Vagina (tissue), 2 donors: ENCODE results near the gene KRTAP9-7. TPM values are rescaled to one million over a fixed set of nuclear protein-coding genes. Genes with fewer than 3 reads are reported as not detected.
"Not testable (repeated sequence)": the region's sequence is repeated elsewhere in the genome, so short reads cannot be mapped to it uniquely, and the experiment has no call there.

Source experiments
- DNase-seq, 2 donors: peaks; one replicate each; pipeline ENCODE4 v3.0.0-alpha.2; 2017; ENCODE audit errors: extremely low spot score in 2 of 2
- H3K27ac ChIP-seq: fragments of 200-600 bp; sonication (generic); one replicate; pipeline ENCODE4 v1.5.1; 2019
- H3K27me3 ChIP-seq: fragments of 200-600 bp; sonication (generic); one replicate; pipeline ENCODE4 v1.5.1; 2019
- H3K36me3 ChIP-seq, 2 donors: fragments of 200-600 bp; sonication (generic); one replicate each; pipeline ENCODE4 v1.5.1; 2017 to 2019
- H3K4me1 ChIP-seq: fragments of 200-600 bp; sonication (generic); one replicate; pipeline ENCODE4 v1.5.1; 2019
- H3K4me3 ChIP-seq, 2 donors: fragments of 200-600 bp; sonication (generic); 1 replicate in 1 of 2; 2 replicates in 1 of 2; pipeline ENCODE4 v1.5.1; 2016 to 2019
- H3K9me3 ChIP-seq: fragments of 200-600 bp; sonication (generic); one replicate; pipeline ENCODE4 v1.5.1; 2019
- POLR2A ChIP-seq, 2 donors: fragments of 450-650 bp; IDR thresholded peaks; one replicate each; pipeline ENCODE4 v1.6.1; 2017; ENCODE audit warnings: antibody characterized with exemption in 2 of 2, mild to moderate bottlenecking in 2 of 2, moderate library complexity in 2 of 2
- POLR2AphosphoS5 ChIP-seq, 2 donors: sonication (generic); formaldehyde crosslinking; IDR thresholded peaks; one replicate each; pipeline ENCODE4 v1.9.0; 2017; ENCODE audit warnings: antibody characterized with exemption in 2 of 2, mild to moderate bottlenecking in 2 of 2, low read depth in 1 of 2; ENCODE audit not compliant: insufficient read depth in 1 of 2
- intact Hi-C: fragments of 100-400 bp; cut with DNase I; formaldehyde crosslinking; loops from one replicate; pipeline ENCODE4 v1.15.1; 2023
- total RNA-seq: library from RNA; depleted of rRNA; stranded (reverse); fragments of >200 nt; gene quantifications from one replicate; pipeline ENCODE4 v1.2.3, GENCODE V29; 2016
- TF ChIP-seq, protein P1 (sequence below), 3 experiments: fragments of 450-650 bp in 2 of 3; fragments of 200-600 bp in 1 of 3; sonication (generic) in 1 of 3; IDR thresholded peaks; one replicate each; pipeline ENCODE4 v1.5.1; 2017 to 2019; ENCODE audit warnings: antibody characterized with exemption in 3 of 3, mild to moderate bottlenecking in 2 of 3, moderate library complexity in 2 of 3

Gene KRTAP9-7, protein sequence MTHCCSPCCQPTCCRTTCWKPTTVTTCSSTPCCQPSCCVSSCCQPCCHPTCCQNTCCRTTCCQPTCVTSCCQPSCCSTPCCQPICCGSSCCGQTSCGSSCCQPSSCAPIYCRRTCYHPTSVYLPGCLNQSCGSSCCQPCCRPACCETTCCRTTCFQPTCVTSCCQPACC
- total RNA-seq = not detected

GRCh38 chr17:41275648-41276190 is at the start of gene KRTAP9-7:
KRTAP9-7 (plus strand) TSS chr17:41275698; CDS start chr17:41275698, 0 bp downstream.
- H3K27ac ChIP-seq, H3K4me3 ChIP-seq, DNase-seq, H3K4me1 ChIP-seq, H3K9me3 ChIP-seq, H3K36me3 ChIP-seq, H3K27me3 ChIP-seq, intact Hi-C loops: not testable (repeated sequence)

DNA sequence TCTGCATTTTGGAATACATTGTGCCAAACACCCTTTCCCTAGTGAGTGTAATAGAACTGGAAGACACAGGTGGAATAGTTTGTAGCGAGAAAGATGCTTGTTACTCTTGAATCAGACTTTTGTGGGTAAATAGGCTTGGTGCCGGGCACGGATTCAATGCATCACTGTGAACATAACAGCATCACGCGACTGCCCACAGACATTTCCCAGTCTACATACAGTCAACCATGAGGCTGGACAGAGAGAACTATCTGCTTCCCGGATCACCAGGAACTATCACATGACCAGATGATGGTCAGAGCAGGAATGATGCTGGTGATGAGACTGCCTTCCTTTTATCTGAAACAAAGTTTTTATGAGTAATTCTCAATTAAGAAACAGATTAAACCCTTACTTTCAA is 49.4 kb upstream of the KRTAP9-7 start:
- no peak for DNase-seq
- TF ChIP-seq, protein P1, sequence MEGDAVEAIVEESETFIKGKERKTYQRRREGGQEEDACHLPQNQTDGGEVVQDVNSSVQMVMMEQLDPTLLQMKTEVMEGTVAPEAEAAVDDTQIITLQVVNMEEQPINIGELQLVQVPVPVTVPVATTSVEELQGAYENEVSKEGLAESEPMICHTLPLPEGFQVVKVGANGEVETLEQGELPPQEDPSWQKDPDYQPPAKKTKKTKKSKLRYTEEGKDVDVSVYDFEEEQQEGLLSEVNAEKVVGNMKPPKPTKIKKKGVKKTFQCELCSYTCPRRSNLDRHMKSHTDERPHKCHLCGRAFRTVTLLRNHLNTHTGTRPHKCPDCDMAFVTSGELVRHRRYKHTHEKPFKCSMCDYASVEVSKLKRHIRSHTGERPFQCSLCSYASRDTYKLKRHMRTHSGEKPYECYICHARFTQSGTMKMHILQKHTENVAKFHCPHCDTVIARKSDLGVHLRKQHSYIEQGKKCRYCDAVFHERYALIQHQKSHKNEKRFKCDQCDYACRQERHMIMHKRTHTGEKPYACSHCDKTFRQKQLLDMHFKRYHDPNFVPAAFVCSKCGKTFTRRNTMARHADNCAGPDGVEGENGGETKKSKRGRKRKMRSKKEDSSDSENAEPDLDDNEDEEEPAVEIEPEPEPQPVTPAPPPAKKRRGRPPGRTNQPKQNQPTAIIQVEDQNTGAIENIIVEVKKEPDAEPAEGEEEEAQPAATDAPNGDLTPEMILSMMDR (IDR thresholded peaks at IDR 0.05) = no peak
- TF ChIP-seq POLR2AphosphoS5 (IDR thresholded peaks at IDR 0.05; ENCODE audit: insufficient read depth in 1 of 2, low read depth in 1 of 2) (no peak), POLR2A (IDR thresholded peaks at IDR 0.05) (no peak)
- intact Hi-C loops = no loop called here
- Histone ChIP-seq H3K9me3 (no peaks in the 10 kb centered on the region), H3K4me3 (no peak overlapping the region), H3K27me3 (no peaks in the 10 kb centered on the region), H3K36me3 (no peaks in the 10 kb centered on the region), H3K4me1 (no peaks in the 10 kb centered on the region), H3K27ac (no peak overlapping the region)

GRCh38 chr17:41226598-41227095 is 48.9 kb upstream of the KRTAP9-7 start, which contains the start of gene KRTAP9-2:
KRTAP9-2 (plus strand) TSS chr17:41226648; CDS start chr17:41226655, 7 bp downstream.
- H3K9me3 ChIP-seq, H3K4me1 ChIP-seq, H3K27ac ChIP-seq, H3K36me3 ChIP-seq, intact Hi-C loops, H3K4me3 ChIP-seq, DNase-seq, H3K27me3 ChIP-seq: not testable (repeated sequence)

- Histone ChIP-seq H3K9me3 (no peaks in the 10 kb centered on the region), H3K27me3 (no peaks in the 10 kb centered on the region), H3K36me3 (no peaks in the 10 kb centered on the region), H3K4me3 (no peak overlapping the region), H3K27ac (no peak overlapping the region), H3K4me1 (no peaks in the 10 kb centered on the region)
- intact Hi-C loops = no loop called here
- TF ChIP-seq POLR2AphosphoS5 (IDR thresholded peaks at IDR 0.05; ENCODE audit: insufficient read depth in 1 of 2, low read depth in 1 of 2) = no peak
- TF ChIP-seq POLR2A (IDR thresholded peaks at IDR 0.05) = no peak
- TF ChIP-seq, protein P1 (IDR thresholded peaks at IDR 0.05) = no peak
- no peak for DNase-seq
Measured at GRCh38 chr17:41230094-41230493, 45.4 kb upstream of the KRTAP9-7 start.

- TF ChIP-seq, protein P1 (IDR thresholded peaks at IDR 0.05) = no peak
- TF ChIP-seq POLR2A (IDR thresholded peaks at IDR 0.05) = no peak
- no peak for TF ChIP-seq POLR2AphosphoS5 (IDR thresholded peaks at IDR 0.05; ENCODE audit: insufficient read depth in 1 of 2, low read depth in 1 of 2)
- Histone ChIP-seq H3K4me1 (no peaks in the 10 kb centered on the region), H3K9me3 (no peaks in the 10 kb centered on the region), H3K36me3 (no peaks in the 10 kb centered on the region), H3K27ac (no peak overlapping the region), H3K27me3 (no peaks in the 10 kb centered on the region), H3K4me3 (no peak overlapping the region)
- DNase-seq = no peak
- intact Hi-C loops = no loop called here
Measured at GRCh38 chr17:41231731-41232130, 43.8 kb upstream of the KRTAP9-7 start.

- intact Hi-C loops, DNase-seq, H3K9me3 ChIP-seq, H3K36me3 ChIP-seq, H3K4me1 ChIP-seq, H3K4me3 ChIP-seq, H3K27ac ChIP-seq, H3K27me3 ChIP-seq: not testable (repeated sequence)
Measured at GRCh38 chr17:41232399-41233105, 42.9 kb upstream of the KRTAP9-7 start, which contains the start of gene KRTAP9-3. KRTAP9-3 (plus strand) TSS chr17:41232449; CDS start chr17:41232502, 53 bp downstream.

- DNase-seq, H3K27ac ChIP-seq, H3K27me3 ChIP-seq, intact Hi-C loops, H3K4me1 ChIP-seq, H3K9me3 ChIP-seq, H3K4me3 ChIP-seq, H3K36me3 ChIP-seq: not testable (repeated sequence)
Measured at GRCh38 chr17:41237116-41237515, 38.4 kb upstream of the KRTAP9-7 start.

- H3K4me3 ChIP-seq, H3K27ac ChIP-seq, H3K4me1 ChIP-seq, DNase-seq, H3K27me3 ChIP-seq, H3K9me3 ChIP-seq, intact Hi-C loops, H3K36me3 ChIP-seq: not testable (repeated sequence)
Measured at GRCh38 chr17:41237949-41238437, 37.5 kb upstream of the KRTAP9-7 start, which contains the start of gene KRTAP9-8. KRTAP9-8 (plus strand) TSS chr17:41237999; CDS start chr17:41238052, 53 bp downstream.

DNA sequence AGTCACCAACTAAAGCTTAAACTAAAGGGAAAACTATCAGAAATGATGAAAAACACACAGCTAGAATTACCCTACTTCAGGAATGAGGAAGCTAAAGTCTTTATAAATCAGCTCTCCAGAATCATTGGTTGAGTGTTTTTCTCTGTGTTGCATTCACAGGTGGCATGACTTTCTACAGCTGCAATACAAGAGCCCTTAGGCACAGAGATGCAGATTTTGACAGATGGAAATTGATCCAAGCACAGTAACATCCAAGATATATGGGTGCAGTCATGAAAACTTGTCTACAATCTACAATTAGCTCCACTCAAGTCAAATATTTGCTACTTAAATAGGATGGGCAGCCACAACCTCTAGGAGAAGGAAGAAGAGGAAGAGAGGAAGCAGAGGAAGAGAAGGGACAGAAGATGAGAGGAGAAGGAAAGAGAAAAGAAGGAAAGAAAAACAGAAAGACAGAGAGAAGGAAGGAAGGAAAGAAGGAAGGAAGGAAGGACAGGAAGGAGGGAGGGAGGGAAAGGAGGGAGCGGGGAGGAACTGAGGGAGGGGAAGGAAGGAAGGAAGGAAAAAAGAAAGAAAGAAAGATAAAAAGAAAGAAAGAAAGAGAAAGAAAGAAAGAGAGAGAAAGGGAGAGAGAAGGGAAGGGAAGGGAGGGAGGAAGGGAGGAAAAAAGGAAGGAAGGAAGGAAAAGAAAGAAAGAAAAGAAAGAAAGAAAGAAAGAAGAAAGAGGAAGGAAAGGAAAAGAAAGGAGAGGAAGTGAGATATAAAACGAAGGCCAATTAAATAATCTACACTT is 28.3 kb upstream of the KRTAP9-7 start:
- H3K9me3 ChIP-seq, H3K27me3 ChIP-seq, H3K36me3 ChIP-seq, H3K4me3 ChIP-seq, DNase-seq, intact Hi-C loops, H3K4me1 ChIP-seq, H3K27ac ChIP-seq: not testable (repeated sequence)
